ENCODE results near the gene SLIT2.

Gene SLIT2, protein sequence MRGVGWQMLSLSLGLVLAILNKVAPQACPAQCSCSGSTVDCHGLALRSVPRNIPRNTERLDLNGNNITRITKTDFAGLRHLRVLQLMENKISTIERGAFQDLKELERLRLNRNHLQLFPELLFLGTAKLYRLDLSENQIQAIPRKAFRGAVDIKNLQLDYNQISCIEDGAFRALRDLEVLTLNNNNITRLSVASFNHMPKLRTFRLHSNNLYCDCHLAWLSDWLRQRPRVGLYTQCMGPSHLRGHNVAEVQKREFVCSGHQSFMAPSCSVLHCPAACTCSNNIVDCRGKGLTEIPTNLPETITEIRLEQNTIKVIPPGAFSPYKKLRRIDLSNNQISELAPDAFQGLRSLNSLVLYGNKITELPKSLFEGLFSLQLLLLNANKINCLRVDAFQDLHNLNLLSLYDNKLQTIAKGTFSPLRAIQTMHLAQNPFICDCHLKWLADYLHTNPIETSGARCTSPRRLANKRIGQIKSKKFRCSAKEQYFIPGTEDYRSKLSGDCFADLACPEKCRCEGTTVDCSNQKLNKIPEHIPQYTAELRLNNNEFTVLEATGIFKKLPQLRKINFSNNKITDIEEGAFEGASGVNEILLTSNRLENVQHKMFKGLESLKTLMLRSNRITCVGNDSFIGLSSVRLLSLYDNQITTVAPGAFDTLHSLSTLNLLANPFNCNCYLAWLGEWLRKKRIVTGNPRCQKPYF (N-terminal part only)

DNA sequence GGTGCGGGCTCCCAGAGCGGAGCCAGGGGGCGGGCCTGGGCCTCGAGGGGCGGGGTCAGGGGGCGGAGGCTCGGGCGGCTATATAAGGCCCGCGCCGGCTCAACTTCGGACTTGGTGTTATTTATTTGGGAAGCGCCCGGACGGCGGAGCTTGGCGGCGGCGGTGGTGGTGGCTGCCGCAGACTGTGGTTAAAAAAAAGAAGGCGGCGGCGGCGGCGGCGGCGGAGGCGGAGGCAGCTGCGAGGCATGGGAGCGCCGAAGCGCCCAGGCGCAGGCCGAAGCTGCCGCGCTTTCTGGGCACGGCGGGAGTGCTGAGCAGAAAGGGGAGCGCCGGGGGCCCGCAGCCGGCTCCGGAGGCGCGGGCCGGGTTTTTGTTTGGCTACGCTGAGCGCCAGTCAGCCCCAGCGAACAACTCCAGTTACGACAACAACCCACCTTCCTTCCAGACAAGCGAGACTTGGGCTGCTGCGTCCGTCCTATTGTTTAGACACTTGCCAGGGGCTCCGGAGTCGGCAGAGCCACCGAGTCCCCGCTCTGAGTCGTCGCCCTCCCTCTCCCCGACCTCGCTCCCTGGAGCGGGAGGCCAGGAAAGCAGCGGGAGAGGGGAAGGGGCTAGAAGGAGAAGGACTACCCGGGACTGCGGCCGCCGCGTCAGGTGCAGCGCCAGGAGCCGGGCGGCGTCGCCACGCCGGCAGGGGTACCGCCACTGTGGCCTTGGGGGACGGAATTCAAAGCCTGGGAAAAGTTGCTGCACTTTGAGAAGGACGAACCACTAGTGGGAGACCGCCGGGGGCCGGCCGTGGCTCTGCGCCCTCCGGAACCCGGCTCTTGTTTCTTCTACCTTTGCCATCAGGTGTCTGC lies at the start of gene SLIT2:
Gene SLIT2, plus strand, starts transcription at position 110 of the 860 bp plus-strand sequence. CDS start 1,911 bp downstream, outside the sequence.
- no peak for DNase-seq

DNA sequence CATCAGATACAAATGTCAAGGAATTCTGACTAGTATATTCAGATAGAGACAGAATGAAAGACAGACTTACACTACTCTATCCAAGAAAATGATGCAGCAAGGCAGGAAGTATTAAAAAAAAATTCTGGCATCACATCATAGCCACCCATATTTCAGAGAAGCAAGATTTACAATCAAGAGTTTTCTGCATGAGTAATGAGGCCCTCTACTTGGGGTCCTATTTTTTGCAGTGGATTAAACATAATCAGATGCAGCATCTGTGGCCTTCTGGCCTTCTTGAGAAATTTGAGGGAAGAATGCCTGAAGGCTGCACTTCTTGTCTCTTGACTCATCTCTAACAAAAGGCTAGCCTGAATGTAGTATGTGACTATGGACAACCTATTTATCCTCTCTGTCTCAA lies 48.2 kb upstream of the SLIT2 start:
- DNase-seq: no peak

DNA sequence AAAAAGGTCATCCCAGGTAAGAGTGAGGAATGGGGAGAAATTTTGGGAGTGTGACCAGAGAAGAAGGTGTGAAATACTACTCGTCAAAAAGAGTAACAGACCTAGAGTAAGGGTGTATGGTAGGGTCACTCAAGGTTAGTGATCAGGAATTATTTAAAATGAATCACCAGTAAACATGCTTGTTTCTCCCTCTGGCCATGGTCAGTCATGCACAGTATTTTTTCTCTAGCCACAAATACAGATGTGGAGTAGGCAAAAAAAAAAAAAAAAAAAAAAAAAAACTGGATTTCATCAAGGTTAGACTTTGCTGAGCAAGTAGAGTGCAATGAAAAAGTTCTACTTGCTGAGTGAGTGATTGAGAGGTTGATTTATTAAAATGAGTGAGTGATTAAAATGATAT lies 34.2 kb upstream of the SLIT2 start:
- DNase-seq: no peak

DNA sequence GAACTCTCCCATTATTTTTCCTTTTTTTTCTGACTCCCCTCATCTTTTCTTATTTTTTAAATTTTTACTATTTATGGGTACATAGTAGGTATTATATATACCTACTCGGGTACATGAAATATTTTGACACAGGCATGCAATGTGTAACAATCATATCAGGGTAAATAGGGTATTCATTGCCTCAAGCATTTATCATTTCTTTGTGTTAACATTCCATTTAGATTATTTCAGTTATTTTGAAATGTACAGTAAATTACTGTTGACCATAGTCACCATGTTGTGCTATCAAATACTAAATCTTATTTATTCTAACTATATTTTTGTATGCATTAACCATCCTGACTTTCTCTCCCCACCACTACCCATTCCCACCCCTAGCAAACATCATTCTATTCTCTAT lies 33.8 kb upstream of the SLIT2 start:
- DNase-seq: no peak

DNA sequence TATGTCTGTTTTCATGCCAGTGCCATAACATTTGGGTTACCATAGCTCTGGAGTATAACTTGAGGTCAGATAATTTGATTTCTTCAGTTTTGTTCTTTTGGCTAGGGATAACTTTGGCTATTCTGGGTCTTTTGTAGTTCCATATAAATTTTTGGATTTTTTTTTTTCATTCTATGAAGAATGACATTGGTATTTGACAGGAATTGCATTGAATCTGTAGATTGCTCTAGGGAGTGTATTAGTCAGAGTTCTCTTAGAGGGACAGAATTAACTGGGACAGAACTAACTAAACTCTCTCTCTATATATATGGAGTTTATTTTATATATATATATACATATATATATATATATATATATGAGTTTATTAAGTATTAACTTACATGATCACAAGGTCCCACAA lies 32.2 kb upstream of the SLIT2 start:
- no peak for DNase-seq

DNA sequence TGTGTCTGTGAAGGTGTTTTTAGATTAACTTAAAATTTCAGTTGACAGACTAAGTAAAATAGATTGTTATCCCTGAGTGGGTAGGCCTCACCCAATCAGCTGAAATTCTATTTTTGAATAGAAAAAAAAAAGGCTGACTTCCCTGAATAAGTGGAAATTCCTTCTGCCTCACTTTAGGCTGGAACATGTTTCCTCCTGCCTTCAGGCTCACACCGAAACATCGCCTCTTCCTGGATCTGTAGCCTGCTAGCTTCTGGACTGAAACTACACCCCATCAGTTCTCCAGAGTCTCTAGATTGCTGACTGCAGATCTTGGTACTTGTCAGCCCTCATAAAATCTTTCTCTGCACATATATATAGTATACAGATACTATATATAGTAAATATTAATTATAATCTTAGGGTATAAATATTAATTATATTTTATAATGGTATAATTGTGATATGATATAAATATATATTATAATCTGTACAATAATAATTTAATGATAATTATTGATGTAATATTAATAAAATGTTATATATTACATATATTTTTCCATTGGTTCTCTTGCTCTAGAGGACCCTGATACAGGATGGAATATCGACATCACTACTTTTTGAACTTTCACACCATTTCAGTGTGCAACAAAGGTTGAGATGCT lies 13.7 kb upstream of the SLIT2 start:
- DNase-seq: no peak

DNA sequence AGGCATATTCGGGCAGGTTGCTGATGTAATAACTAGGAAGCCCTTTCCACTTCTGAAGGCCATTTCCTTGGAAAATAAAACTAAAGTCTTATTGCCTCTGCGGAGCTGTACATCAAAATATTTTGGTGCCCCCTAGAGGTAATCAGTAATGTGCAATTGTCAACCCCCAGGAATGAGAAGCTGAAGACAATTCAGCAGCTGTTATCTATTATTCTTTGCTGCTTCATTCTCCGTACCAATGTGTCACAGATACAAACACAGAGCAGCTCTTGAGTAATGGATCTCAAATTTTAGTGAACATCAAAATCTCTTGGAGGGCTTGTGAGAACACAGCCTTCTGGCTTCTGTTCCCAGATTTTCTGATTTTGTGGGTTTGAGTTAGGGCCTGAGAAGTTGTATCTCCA lies 3.5 kb upstream of the SLIT2 start:
- DNase-seq: peak; percentile 60

DNA sequence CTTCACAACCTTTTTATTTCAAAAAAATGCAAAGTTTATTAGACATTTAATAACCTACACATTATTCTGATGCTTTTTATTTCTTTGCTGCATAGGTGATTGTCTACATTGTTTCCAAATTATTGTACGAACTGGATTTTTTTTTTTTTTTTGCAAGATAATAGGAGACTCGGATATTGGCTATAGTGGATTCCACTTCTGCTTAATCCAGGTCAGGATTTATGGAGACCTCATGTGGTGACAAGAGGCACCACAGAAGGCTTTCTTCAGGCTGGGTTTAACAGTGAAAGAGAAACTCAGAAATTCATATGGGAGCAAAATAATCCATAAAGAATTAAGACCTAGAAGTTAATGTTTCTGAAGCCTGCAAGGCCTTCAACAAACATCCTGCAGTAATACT lies 2.4 kb upstream of the SLIT2 start:
- DNase-seq: no peak

DNA sequence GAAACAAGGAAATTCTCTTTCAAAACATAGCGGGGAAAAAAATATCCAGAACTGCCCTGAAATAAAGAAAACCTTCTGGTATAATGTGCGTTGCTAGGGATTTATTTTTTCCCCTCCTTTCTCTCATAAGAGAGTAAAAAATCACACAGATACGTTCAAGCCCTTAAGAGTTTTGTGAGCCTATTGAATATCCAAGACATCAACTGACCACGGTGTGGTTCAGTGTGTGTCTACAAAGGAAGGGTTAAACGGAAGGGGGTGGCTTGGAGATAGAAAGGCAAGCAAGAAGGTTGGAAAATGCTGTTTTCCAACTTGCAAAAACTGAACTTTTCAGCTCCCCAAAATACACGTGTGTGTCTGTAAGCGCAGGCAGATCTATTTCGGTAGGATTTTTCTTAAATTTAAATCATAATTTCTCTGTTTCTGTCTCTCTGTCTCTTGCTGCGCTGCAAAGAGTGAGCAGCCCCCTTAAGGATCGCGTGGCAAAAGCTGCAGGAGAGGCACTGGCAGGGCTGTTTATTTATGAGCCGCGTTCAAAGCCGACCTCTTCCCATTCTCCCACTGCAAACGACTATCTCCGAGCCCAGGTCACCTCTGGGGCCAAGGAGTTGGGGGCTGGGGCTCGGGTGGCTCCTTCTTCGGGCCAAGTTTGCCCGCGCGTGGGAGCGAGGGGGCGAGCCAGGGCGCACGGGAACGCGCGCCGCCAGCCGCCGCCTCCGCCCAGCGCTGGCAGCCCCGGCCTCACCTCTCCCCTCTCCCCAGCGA lies 492 bp upstream of the SLIT2 start:
- peak; percentile 11 for DNase-seq

DNA sequence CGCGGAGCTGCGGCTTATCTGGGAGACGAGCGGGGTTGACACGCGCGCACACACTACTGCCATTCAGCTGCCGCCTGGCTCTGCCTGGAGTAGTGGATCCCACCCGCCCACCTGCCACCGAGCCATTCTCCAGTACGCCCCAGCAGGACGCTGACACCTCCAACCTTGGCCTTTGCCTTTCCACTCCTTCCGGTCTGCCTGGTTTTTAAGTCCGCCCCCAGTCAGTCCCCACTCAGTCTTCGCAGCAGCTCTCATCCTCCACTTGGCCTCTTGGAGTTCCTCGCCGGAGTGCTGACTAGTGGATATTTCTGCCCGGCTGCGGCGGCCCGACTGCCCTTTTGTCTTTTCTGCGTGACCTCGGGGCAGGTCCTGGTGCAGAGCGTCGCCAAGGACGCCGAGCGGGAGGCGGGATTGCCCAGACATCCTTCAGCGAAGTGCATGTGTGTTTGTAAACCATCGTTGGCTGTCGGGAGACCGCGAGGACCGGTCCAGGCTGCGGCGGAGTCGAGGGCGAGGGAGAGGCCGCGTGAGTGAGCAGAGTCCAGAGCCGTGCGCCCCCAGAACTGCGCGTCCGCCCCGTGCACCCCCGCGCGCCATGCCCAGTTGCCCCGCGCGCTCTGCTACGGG lies 1.1 kb downstream of the SLIT2 start:
- no peak for DNase-seq

DNA sequence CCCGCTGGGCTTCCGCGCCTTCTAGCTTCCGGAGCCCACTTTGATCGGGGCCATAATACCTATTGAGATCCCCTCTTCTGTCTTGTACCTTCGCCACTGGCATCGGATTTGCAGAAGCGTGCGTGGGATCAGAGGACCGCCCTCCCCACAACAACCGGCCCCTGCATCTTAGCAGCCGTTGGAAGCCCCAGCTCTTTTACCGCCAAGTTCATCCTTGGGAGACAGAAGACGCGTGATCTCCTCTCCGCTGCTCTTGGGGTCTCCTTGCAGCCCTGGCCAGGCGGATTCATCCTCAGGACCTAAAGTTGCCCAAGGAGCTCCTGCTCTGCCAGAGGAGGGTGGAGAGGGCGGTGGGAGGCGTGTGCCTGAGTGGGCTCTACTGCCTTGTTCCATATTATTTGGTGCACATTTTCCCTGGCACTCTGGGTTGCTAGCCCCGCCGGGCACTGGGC lies 1.6 kb downstream of the SLIT2 start:
- no peak for DNase-seq

DNA sequence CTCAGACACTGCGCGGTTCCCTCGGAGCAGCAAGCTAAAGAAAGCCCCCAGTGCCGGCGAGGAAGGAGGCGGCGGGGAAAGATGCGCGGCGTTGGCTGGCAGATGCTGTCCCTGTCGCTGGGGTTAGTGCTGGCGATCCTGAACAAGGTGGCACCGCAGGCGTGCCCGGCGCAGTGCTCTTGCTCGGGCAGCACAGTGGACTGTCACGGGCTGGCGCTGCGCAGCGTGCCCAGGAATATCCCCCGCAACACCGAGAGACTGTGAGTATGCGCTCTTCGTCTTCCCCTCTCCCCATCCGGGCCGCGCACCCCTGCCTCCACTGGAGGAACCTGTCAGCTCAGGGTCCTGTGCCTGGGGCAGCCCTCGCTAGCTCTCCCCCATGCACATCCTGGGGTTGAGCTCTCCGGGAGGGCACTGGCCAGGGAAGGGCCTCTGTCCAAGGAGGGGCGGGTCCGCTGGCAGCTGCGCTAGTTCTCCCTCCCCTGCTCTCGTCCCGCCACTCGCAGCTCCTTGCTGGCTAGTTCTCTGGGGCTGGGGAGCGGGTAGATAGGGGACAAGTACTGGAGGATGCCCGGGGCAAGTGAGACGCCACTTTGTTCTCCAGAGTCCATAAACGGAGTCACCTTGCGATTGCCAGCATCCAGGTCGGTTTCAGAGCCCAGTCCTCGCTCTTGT lies 2.2 kb downstream of the SLIT2 start:
- no peak for DNase-seq

DNA sequence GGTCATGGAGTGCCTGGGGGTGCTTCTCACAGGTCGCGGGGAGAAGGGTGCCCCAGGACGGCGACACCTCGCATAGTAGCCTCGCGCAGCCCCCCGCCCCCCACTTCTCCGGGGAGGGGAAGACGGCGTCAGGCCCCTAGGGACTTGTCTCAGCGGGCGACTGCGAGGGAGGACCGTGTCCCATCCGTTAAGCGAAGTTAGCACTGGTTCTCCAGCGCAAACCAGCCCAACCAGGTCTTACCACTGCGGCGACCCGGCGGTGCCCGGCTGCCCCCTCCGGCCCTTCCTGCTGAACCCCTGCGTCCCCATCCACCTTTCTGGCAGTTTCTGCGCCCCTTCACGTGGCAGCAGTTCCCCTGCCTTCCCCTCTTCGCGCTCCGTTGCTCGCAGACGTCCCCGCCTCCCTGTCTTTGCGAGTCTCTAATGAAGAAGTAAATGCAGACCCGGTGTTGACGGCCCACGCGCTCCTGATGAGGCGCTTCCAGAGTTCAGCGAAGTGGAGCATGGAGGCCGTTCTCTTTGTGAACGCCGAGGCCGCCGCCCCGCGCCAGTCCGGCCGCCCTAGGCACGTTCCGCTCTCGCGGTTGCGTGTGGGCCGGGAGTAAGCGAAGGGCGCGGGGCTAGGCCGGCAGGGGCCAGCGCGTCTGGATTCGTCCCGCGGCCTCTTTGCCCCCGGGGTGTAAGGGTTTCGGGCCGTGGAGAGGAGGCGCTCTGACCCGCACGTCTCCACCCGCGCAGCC lies 3.0 kb downstream of the SLIT2 start:
- DNase-seq: peak; percentile 9

DNA sequence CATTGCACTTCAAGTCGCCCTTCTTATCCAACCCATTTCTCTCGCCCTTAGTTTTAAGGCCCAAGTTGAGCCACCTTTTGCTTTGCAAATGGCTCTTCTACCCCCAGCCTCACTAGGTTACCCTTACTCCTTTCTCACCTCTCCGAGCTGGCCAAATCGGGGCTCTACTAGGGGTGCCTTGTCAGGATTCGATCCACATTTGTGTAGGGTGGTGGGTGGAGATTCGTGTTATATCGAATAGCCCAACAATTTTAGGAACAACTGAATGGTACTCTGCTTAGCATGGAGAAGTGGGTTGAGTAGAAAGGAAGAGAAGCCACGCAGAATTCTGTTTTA lies 3.5 kb downstream of the SLIT2 start:
- DNase-seq: no peak

DNA sequence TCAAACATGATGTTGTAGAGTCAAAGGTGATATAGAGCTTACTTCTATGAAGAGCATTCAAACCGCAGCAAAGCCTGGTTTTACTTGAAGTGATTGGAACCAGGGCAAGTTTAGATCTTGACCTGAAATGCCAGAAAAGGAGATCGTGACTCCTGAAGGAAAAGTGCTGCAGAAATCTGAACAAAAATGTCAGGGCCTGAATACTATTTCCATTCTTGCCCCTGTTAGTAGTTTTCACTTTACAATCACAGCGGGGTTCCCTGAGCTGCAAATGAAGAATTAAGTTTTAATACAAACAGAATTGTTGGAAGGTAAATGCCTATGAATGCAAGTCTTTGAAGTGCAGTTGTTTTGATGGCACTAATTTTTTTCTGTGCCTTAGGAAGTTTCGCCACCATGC lies 4.1 kb downstream of the SLIT2 start:
- no peak for DNase-seq

DNA sequence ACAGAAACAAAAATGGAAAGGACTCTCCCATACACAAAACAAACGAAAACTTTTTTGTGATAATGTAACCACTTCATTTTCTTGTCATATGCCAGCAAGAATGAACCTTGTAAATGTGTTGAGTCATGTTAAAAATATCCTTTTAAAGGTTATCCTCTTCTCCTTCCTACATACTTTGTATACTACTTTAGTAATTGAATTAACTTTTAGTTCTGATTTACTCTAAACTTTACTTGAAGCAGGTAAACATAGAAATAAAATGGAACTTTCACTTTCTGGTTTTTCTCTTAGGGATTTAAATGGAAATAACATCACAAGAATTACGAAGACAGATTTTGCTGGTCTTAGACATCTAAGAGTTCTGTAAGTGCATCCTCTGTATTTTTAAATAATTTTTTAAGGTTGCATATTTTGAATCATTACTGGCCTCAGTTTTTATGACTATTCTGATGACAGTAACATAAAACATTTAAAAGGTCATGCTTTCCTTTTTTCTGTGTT lies 4.7 kb downstream of the SLIT2 start:
- DNase-seq: no peak

DNA sequence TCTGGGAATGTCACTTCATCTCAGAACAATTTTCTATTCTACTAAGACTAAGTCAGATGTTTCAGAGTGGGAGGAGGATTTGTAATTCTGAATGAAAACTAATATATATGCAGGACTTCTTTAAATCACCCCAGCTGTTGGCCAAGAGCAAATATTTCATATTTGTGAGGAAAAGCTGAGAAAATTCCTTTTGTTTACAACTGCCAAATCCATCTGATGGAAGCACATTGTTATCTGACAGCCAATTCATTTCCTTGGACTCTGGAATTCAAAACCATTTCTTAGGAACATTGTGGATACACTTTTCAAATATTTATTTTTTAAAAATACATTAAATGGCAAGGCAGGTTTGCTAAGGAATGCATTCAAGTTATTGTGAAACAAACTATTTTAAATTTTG lies 8.0 kb downstream of the SLIT2 start:
- DNase-seq: no peak

DNA sequence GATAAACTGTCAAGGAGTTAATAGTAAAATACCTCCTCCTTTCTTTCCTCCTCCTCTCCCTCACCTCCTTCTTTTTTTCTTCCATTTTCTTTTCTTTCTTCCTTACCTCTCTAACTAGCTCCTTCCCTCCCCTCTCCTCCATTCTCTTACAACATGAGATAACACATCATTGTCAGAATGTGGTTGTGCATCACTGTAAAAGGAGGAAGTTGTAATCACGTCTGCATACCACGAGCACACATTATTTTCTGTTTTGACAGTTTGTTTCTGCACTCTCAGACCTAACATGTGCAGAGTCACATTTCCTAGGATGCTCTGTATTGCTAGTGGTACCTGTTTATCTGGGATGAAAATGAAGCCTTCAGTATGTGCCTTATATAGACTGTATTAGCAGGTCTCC lies 9.1 kb downstream of the SLIT2 start:
- no peak for DNase-seq

DNA sequence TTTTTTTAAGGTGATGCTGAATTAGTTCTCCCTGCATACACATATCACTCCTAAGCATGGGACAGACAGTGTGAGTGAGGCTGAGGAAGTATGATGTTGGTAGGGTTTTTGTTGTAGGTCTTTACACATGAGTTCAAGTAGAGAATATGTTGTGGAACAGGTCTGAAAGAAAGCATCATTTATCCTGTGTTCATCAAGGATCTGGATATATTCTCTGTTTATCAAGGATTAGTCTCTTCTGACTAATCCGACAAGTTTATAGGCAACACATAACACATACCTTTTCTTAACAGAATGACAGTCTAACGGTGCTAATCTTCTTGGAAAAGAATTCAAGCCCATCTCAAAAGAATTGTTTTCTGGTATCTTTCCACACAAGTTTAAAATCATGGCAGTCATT lies 10.5 kb downstream of the SLIT2 start:
- no peak for DNase-seq

DNA sequence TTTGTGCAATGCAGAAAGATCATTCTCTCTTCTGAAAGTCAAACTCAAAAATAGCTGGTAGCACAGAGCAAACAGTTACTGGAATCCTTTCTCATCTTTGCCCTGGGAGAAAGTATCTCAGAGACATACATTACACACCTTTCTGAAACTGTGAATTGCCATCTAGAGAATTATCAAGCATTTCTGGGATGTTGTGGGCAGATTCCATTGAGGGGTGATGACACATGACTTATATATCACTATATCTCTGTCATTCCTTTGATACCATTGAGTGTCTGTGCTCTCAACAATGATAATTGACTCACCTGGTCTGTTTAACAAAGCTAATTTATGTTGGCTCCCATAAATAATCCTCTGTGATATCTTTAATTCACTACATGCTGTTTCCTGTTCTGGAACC lies 13.0 kb downstream of the SLIT2 start:
- no peak for DNase-seq
